H1 (cell line): ENCODE results near the gene MRPS35. TPM values are rescaled to one million over a fixed set of nuclear protein-coding genes. Genes with fewer than 3 reads are reported as not detected.

ENCODE experiments used
- MAX ChIP-seq: IDR thresholded peaks from 2 replicates; pipeline ENCODE4 v1.6.1; 2012; ENCODE audit warnings: inconsistent platforms
- polyA plus RNA-seq, 7 experiments: library from polyadenylated mRNA; depleted of rRNA in 3 of 7; stranded (reverse) in 5 of 7; unstranded in 2 of 7; fragments of >200 nt in 5 of 7; fragments of 200-250 nt in 2 of 7; gene quantifications; 1 replicate in 5 of 7; 2 replicates in 1 of 7; 4 replicates in 1 of 7; pipeline versions ENCODE4 v1.2.1 to v1.2.3, GENCODE V29; 2011 to 2013; ENCODE audit warnings: missing spikeins in 2 of 7, mixed read lengths in 2 of 7
- total RNA-seq: library from RNA; stranded (reverse); fragmentation: NEBNext Ultra II Directional; extraction: Animal tissue kit (Norgen Biotek cat#: 25700); gene quantifications from 2 replicates; pipeline ENCODE4 v1.2.1, GENCODE V29; 2021

The MRPS35 gene
- total and polyA plus RNA-seq, 2 of the 8 experiments (the other 6 are each of a cell fraction or from before 2014, with no cell fraction given): 26.8 to 47.9 TPM

- TF ChIP-seq MAX: no peak
Observed at GRCh38 chr12:27796128-27796527, 85.5 kb downstream of the MRPS35 start (continued).
